Naive B cell (primary cell): ENCODE results near the gene CDH22. TPM values are rescaled to one million over a fixed set of nuclear protein-coding genes. Genes with fewer than 3 reads are reported as not detected.

ENCODE experiments used
- ATAC-seq, 2 donors: fragments of 150-1000 bp; cut with Tn5 transposase; 2 replicates each; pipeline ENCODE4 v1.10.0; 2021; ENCODE audit warnings: low read depth in 2 of 2, mild to moderate bottlenecking in 2 of 2, moderate library complexity in 2 of 2
- DNase-seq: peaks from one replicate; pipeline ENCODE4 v3.0.0; 2022
- H3K27ac Mint-ChIP-seq, 6 donors: one replicate each; pipeline ENCODE4 v1.8.0; 2020 to 2022; ENCODE audit warnings: mild to moderate bottlenecking in 6 of 6, mixed read lengths in 6 of 6, moderate library complexity in 5 of 6, inconsistent platforms in 2 of 6
- H3K27me3 Mint-ChIP-seq, 3 donors: one replicate each; pipeline ENCODE4 v1.8.0; 2021 to 2022; ENCODE audit warnings: mixed read lengths in 3 of 3, mild to moderate bottlenecking in 1 of 3
- H3K36me3 Mint-ChIP-seq, 2 donors: one replicate each; pipeline ENCODE4 v1.8.0; 2020 to 2022; ENCODE audit warnings: mixed read lengths in 2 of 2, inconsistent platforms in 1 of 2, mild to moderate bottlenecking in 1 of 2
- H3K4me1 Mint-ChIP-seq, 3 donors: one replicate each; pipeline ENCODE4 v1.8.0; 2020 to 2022; ENCODE audit warnings: mixed read lengths in 3 of 3, inconsistent platforms in 1 of 3, mild to moderate bottlenecking in 1 of 3, moderate library complexity in 1 of 3
- H3K4me3 Mint-ChIP-seq, 8 donors: one replicate each; pipeline ENCODE4 v1.8.0; 2020 to 2022; ENCODE audit warnings: mild to moderate bottlenecking in 8 of 8, mixed read lengths in 8 of 8, moderate library complexity in 8 of 8, inconsistent platforms in 2 of 8
- H3K9me3 Mint-ChIP-seq, 7 donors: one replicate each; pipeline ENCODE4 v1.8.0; 2020 to 2022; ENCODE audit warnings: mixed read lengths in 7 of 7, mild to moderate bottlenecking in 5 of 7, inconsistent platforms in 2 of 7, moderate library complexity in 1 of 7
- polyA plus RNA-seq, 6 donors: library from polyadenylated mRNA; unstranded; fragments of 300-500 nt; fragmentation: Illumina TruSeq; gene quantifications; one replicate each; pipeline ENCODE4 v1.2.3, GENCODE V29; 2021; ENCODE audit warnings: low read depth in 6 of 6

CDH22 gene
- polyA plus RNA-seq, 6 donors from 2014 or later, result not detected

DNA sequence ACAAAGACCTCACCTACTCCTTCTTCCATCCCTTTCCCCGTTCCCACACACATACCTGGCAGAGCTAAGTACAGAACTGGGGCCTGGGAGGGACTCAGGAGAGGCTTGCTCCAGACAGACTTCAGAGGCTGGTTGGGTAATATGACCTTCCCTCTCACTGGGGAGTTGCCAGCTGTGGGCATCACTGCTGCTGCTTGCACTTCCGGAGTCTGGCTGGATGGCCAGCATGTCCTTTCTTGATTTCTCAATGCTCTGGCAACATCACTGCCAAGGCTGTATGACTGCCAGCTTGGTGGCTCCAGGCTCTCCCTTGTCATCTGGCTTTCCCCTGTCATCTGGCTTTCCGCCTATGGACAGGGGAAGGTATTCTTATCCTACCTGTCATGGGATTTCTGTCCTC lies 47.8 kb downstream of the CDH22 start:
- Mint-ChIP-seq H3K4me1 (no peaks in the 10 kb centered on the region), H3K27me3 (peaks cover 24 to 43% (median 28%) of the 10 kb centered on the region in 3 donors), H3K36me3 (peaks cover 0 to 2% of the 10 kb centered on the region in 2 donors), H3K4me3 (no peak overlapping the region), H3K27ac (no peak overlapping the region), H3K9me3 (peaks cover 0 to 4% (median 1%) of the 10 kb centered on the region in 7 donors)
- ATAC-seq (no peak), DNase-seq (no peak)

DNA sequence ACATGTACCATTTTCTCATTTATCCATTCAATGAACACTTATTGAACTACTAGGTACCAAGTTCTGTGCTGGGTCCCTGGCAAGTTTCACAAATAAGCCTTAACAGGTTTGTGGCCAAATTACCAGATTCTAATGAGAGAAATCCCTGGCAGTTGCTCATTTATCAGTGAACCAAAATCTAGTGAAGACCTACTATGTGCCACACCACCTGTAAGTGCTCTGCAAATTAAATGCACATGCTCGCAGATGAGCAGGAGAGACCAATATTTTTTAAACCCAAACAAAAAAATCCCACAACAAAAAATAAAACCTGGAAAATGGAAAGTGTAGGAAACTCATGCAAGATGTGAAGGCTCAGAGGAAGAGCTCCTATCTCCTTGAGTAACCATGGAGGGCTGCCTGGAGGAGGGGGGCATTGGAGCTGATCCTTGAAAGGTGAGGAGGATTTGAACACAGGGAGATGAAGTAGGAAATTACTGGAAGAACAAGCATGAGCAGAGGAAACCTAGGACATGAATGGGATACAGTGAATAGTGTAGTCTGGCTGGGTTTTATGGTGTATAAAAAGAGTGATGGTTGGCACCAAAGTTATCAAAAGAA lies 48.9 kb downstream of the CDH22 start:
- no peak for ATAC-seq
- Mint-ChIP-seq H3K4me1 (no peaks in the 10 kb centered on the region), H3K27ac (peak overlapping the region in 1 of 6 donors; percentile 26), H3K9me3 (peaks cover 0 to 3% (median 0%) of the 10 kb centered on the region in 7 donors), H3K27me3 (peaks cover 25 to 41% (median 26%) of the 10 kb centered on the region in 3 donors), H3K36me3 (no peaks in the 10 kb centered on the region), H3K4me3 (no peak overlapping the region)
- DNase-seq, result no peak

DNA sequence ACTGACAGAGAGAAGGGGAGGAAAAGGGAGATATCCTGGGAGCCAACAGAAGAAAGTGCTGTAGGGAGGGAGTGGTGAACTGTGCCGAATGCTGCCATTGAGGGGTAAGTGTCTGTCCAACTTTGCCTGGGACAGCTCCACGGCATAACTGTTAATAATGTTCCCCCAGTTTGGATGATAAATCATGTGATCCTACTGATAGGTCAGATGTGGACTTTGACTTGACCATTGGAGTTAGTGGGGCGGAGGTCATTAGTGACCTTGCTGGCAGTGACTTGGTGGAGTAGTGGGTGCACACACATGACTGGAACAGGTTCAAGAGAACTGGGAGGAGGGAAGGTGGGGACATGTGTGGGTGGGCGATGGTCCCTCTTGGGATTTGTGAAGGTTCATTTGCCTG lies 50.4 kb downstream of the CDH22 start:
- H3K36me3 Mint-ChIP-seq, result no peaks in the 10 kb centered on the region
- DNase-seq, result no peak
- no peaks in the 10 kb centered on the region for H3K4me1 Mint-ChIP-seq
- H3K4me3 Mint-ChIP-seq, result no peak overlapping the region
- peaks cover 26 to 42% (median 28%) of the 10 kb centered on the region in 3 donors for H3K27me3 Mint-ChIP-seq
- peaks cover 0 to 3% (median 0%) of the 10 kb centered on the region in 7 donors for H3K9me3 Mint-ChIP-seq
- ATAC-seq, result no peak
- H3K27ac Mint-ChIP-seq, result no peak overlapping the region

DNA sequence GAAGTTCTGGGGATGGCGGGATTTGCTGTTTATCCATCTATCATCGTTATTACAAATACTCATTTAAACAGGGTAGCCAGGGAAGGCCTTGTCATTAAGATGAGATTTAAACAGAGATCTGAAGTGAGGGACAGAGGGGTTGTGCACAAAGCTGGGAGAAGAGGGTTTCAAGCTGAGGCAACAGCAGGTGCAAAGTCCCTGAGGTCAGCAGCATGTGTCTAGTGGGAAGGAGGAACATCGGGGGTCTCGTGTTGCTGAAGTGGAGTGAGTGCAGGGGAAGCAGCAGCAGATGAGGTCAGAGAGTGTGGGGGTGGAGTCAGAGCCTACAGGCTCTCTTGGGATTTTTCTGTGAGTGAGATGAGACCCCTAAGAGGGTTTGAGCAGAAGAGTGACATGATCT lies 52.0 kb downstream of the CDH22 start:
- ATAC-seq, result no peak

DNA sequence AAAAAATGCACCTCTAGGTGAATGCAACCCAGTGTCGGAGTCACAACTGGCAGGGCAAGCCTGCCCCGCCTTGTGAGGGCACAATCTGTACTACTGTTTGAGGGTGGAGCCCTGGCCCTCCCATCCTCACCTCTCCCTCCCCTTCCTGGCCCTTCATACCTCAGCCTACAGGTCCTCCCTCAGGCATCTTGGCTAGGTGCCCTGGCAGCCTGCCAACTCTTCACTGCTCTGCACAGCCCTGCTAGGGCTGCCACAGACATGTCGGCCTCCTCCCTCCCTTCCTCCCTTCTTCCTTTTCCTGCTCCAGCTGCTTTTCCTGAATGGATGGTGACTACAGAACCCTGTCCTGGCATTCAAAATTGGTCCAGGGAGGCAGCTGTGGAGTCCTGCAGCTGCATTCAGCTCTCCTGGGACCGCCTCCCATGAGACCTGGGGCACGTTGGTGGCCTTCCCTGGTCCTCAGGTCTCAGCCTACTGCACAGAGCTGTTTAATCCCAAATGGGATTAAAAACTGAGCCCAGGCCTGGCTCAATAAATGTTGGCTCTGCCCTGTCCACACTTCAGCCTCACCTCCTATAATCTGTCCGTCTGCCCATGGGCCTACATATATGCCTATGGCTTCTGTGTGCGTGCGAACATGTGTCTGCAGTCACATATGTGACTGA lies 52.7 kb downstream of the CDH22 start:
- peaks cover 0 to 4% (median 2%) of the 10 kb centered on the region in 3 donors for H3K4me1 Mint-ChIP-seq
- DNase-seq (no peak), ATAC-seq (no peak)

More for the DNA sequence above, 52.0 kb downstream of the CDH22 start:
- Mint-ChIP-seq H3K9me3 (peaks cover 0 to 3% (median 0%) of the 10 kb centered on the region in 7 donors), H3K4me3 (no peak overlapping the region), H3K4me1 (peaks cover 0 to 2% (median 0%) of the 10 kb centered on the region in 3 donors), H3K27ac (no peak overlapping the region), H3K27me3 (peaks cover 30 to 41% (median 35%) of the 10 kb centered on the region in 3 donors), H3K36me3 (no peaks in the 10 kb centered on the region)
- DNase-seq, result no peak

DNA sequence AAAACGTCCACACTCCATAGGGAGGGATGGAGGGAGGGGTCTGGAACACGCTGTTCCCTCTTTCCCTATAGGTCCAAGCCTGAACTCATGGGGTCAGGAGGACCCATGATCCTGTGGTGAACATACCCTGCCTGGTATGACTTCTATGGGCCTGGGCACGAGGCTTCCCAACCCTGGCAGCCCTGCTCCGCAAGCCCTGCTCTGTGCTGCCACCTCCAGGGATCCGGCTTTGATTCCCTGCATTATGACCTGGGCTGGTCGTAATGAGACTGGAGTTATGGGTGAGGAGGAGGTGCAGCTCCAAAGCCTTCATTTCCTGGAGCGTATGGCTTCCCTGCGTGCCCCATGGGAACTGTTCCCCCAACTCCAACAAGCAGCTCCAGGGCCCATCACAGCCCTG lies 54.9 kb downstream of the CDH22 start:
- peaks cover 0 to 7% of the 10 kb centered on the region in 2 donors for H3K36me3 Mint-ChIP-seq
- H3K9me3 Mint-ChIP-seq, result peaks cover 0 to 3% (median 0%) of the 10 kb centered on the region in 7 donors
- no peak overlapping the region for H3K27ac Mint-ChIP-seq
- ATAC-seq, result no peak
- no peak for DNase-seq
- no peak overlapping the region for H3K4me3 Mint-ChIP-seq
- H3K27me3 Mint-ChIP-seq, result peaks cover 47 to 60% (median 56%) of the 10 kb centered on the region in 3 donors
- peaks cover 0 to 7% (median 7%) of the 10 kb centered on the region in 3 donors for H3K4me1 Mint-ChIP-seq

More for the DNA sequence above, 52.7 kb downstream of the CDH22 start:
- Mint-ChIP-seq H3K9me3 (peaks cover 0 to 3% (median 0%) of the 10 kb centered on the region in 7 donors), H3K27ac (peak overlapping the region in 1 of 6 donors; percentile 8), H3K4me3 (no peak overlapping the region), H3K36me3 (peaks cover 0 to under 1% of the 10 kb centered on the region in 2 donors), H3K27me3 (peaks cover 31 to 44% (median 38%) of the 10 kb centered on the region in 3 donors)

DNA sequence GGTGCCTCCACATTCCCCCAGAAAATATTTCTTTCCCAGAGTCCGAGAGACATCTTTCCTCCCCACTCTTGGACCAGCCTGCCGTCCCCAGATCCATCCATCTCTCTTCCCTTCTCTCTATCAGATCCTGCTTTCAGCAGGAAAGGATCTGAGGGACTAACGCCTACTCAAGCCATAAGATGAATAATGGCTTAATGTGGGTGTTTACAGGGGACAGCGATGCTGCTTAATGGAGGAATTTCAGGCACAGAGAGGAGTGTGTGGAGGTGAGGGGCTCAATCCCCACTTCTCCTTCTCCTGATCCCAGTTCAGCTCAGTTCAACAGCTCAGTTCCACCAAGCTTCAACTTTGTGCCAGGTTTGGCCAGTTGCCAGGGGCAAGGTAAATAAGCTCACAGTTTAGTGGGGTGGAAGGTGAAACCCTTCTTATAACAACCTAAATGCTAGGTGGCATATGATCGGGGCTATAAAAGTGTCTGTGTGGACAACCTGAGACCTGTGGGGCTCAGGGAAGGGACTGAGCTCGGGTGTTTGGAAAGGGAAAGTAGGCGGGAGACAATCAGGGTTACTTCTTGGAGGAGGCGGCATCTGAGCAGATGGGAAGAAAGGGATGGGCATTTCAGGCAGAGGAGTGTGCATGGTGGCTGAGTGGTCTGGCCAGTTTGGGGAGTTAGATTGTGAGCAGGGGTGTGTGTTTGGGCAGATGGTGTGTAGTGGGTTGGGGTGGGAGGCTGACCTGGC lies 55.8 kb downstream of the CDH22 start:
- Mint-ChIP-seq H3K4me3 (peak overlapping the region in 1 of 8 donors; percentile 29), H3K27me3 (peaks cover 55 to 68% (median 62%) of the 10 kb centered on the region in 3 donors), H3K36me3 (peaks cover 0 to 7% of the 10 kb centered on the region in 2 donors), H3K4me1 (peaks cover 0 to 7% (median 7%) of the 10 kb centered on the region in 3 donors), H3K27ac (no peak overlapping the region), H3K9me3 (peaks cover 0 to 3% (median 0%) of the 10 kb centered on the region in 7 donors)
- ATAC-seq, result no peak
- no peak for DNase-seq

DNA sequence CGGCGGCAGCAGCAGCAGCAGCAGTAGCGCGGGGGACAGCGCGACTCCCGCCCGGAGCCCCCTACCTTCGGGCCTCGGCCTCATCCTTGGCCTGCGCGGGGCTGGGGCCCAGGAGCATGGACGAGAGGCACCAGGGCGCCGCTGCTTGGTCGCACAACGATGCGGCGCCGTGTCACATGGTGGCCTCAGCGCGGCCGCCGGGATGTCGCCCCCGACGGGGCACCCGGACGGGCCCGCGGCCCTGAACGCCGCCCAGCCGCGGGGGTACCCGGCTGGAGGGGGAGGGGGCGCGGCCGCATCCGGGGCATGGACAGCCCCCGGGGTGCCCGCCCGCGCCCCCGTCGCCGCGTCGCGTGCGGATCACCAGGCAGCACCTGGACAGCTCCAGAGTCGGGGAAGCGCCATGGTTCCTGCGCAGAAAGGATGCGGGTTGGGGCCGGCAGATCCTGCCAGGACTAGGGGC lies 57.1 kb downstream of the CDH22 start:
- H3K27me3 Mint-ChIP-seq, result peaks cover 66 to 81% (median 75%) of the 10 kb centered on the region in 3 donors
- peaks cover 0 to 7% of the 10 kb centered on the region in 2 donors for H3K36me3 Mint-ChIP-seq
- no peak overlapping the region for H3K27ac Mint-ChIP-seq
- DNase-seq (no peak), ATAC-seq (no peak)
- H3K9me3 Mint-ChIP-seq, result peaks cover 0 to 3% (median 0%) of the 10 kb centered on the region in 7 donors
- H3K4me1 Mint-ChIP-seq, result peaks cover 6 to 12% (median 12%) of the 10 kb centered on the region in 3 donors
- H3K4me3 Mint-ChIP-seq, result no peak overlapping the region

DNA sequence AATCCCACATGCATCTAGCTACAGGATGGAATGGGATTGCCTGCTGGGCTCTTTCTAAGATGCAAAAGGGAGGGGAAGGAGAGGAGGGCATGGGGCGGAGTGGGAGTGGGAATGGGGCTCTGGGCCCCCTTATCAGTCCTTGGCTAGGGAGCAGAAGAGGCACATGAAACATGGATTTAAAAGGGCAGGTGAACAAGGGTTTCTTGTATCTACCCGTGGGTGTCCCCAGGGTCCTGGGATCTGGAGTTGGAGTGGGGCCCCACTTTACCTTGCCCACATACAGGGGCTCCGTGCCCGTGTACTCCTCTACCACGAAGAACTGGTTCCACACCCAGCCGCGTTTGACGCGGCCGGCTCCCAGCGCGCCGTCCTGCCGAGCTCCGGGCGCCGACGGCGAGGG lies 57.5 kb downstream of the CDH22 start:
- no peak overlapping the region for H3K27ac Mint-ChIP-seq
- H3K36me3 Mint-ChIP-seq, result peaks cover 0 to 7% of the 10 kb centered on the region in 2 donors
- peaks cover 68 to 86% (median 80%) of the 10 kb centered on the region in 3 donors for H3K27me3 Mint-ChIP-seq
- H3K4me3 Mint-ChIP-seq, result no peak overlapping the region
- DNase-seq (no peak), ATAC-seq (no peak)
- peaks cover 0 to 3% (median 0%) of the 10 kb centered on the region in 7 donors for H3K9me3 Mint-ChIP-seq
- peaks cover 6 to 12% (median 12%) of the 10 kb centered on the region in 3 donors for H3K4me1 Mint-ChIP-seq

DNA sequence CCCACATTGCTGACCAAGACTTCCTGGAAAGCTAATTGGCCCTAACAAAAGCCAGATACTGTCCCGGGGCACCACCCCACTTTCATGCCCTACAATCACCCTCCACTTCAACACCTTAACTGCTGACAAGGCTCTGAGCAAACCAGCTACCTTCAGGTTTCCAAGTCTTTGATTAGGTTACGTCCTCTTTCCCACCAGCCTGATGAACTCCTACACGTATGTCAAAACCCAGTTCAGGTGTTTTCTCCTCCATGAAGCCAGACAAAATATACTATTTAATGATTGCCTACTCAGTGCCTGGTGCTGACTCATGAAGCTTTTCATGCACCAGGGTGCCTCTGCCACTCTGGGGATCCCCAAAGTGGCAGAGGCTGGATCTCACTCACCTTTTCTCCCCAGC lies 58.6 kb downstream of the CDH22 start:
- Mint-ChIP-seq H3K4me3 (no peak overlapping the region), H3K27me3 (peaks cover 78 to 94% (median 89%) of the 10 kb centered on the region in 3 donors), H3K27ac (no peak overlapping the region), H3K9me3 (peaks cover 0 to 3% (median 0%) of the 10 kb centered on the region in 7 donors), H3K36me3 (peaks cover 0 to 7% of the 10 kb centered on the region in 2 donors), H3K4me1 (peaks cover 6 to 12% (median 12%) of the 10 kb centered on the region in 3 donors)
- no peak for ATAC-seq
- DNase-seq, result no peak

DNA sequence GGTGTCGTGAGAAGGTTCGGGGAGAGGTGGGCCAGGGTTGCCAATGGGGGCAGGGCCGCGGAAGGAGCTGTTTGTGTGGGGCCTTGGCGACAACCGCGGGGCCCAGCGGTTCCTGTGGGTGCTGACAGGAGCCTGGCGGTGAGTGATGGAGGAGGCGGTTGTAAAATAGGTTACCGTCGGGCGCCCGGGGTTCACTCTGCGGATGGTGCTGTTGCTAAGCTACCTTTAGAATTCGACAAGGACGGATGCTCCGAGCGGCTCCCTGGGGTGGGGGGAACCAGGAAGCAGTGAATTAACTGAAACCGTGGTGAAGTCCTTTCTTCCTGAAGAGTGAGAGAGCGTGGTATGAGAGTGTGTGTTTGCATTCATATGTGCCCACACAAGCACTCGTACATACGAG lies 61.7 kb downstream of the CDH22 start:
- Mint-ChIP-seq H3K27me3 (peaks cover 64 to 80% (median 69%) of the 10 kb centered on the region in 3 donors), H3K27ac (no peak overlapping the region), H3K4me1 (peaks cover 6 to 12% (median 10%) of the 10 kb centered on the region in 3 donors), H3K36me3 (peaks cover 0 to 7% of the 10 kb centered on the region in 2 donors), H3K4me3 (no peak overlapping the region), H3K9me3 (peaks cover 0 to 2% (median 0%) of the 10 kb centered on the region in 7 donors)
- no peak for DNase-seq
- ATAC-seq, result no peak

DNA sequence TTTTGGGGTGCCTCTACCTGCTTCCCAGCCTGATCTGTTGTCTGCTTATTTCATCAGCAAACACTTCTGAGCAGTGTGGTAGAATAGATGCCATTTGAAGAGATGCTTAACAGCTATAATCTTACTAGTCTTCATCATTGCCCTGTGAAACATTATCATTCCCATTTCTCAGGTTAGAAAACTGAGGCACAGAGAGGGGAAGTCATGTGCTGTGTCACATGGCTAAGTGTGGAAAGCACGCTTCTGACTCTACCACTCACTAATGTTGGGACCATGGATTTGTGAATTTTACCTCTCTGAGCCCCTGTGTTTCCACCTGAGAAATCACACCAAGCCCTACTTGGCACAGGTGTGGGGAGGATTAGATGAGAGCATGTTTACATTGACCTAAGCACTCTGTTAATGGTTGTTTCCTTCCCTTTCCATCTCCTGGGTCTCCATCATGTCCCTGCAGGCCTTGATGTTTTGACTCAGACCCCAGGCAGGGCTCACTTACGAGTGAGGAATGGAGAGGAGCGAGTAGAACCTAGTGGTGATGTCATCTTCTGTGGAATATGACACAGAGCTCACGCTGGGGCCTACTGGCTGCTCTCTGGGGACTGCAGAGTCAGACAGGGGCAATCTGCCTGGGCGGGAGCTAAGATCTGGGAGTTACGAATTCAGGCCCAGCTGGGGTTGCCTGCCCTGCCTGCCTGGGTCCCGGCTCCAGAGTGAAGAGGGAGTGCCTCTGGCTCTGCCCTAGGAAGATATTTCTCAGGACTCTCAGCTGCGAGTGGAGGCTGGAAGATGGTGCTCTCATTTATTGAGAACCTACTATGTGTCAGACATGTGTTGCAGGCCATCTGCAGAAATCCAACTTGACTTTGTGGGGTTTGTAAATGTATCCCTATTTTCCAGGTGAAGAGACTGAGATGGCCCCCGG lies 64.3 kb downstream of the CDH22 start:
- Mint-ChIP-seq H3K9me3 (no peaks in the 10 kb centered on the region), H3K27ac (no peak overlapping the region), H3K4me1 (peaks cover 5 to 6% (median 5%) of the 10 kb centered on the region in 3 donors), H3K27me3 (peaks cover 49 to 66% (median 58%) of the 10 kb centered on the region in 3 donors), H3K36me3 (no peaks in the 10 kb centered on the region), H3K4me3 (peak overlapping the region in 1 of 8 donors; percentile 20)
- ATAC-seq (no peak), DNase-seq (no peak)
